Activated CD8-positive, alpha-beta memory T cell treated with anti-CD3 and anti-CD28 coated beads, Interleukin-2, amount 10 ng/mL, durations not matched to agents 7 days and 5 days (primary cell): Measurements from ENCODE around the gene DHX40. TPM values are rescaled to one million over a fixed set of nuclear protein-coding genes. Genes with fewer than 3 reads are reported as not detected.
"Not testable (repeated sequence)": the region's sequence is repeated elsewhere in the genome, so short reads cannot be mapped to it uniquely, and the experiment has no call there.

Experiments
- ATAC-seq: fragments of 150-1000 bp; cut with Tn5 transposase; one replicate; pipeline ENCODE4 v1.10.0; 2021; ENCODE audit warnings: moderate library complexity
- CTCF ChIA-PET: fragments of 350-600 bp; sonication (Branson Sonifier 250); formaldehyde crosslinking; loops from one replicate; lab custom pipeline; 2021; ENCODE audit warnings: antibody characterized with exemption; lab: Charles Lee
- DNase-seq: peaks from one replicate; pipeline ENCODE4 v3.0.0-alpha.2; 2020
- H3K27ac Mint-ChIP-seq: one replicate; pipeline ENCODE4 v1.8.0; 2021; ENCODE audit warnings: mild to moderate bottlenecking, mixed read lengths
- H3K27me3 Mint-ChIP-seq: one replicate; pipeline ENCODE4 v1.8.0; 2021; ENCODE audit warnings: mixed read lengths
- H3K36me3 Mint-ChIP-seq: one replicate; pipeline ENCODE4 v1.8.0; 2021; ENCODE audit warnings: mild to moderate bottlenecking, mixed read lengths
- H3K4me1 Mint-ChIP-seq: one replicate; pipeline ENCODE4 v1.8.0; 2021; ENCODE audit warnings: mixed read lengths
- H3K4me3 Mint-ChIP-seq: one replicate; pipeline ENCODE4 v1.8.0; 2021; ENCODE audit warnings: mild to moderate bottlenecking, moderate library complexity, mixed read lengths
- H3K9me3 Mint-ChIP-seq: one replicate; pipeline ENCODE4 v1.8.0; 2022; ENCODE audit warnings: low read depth, mixed read lengths
- total RNA-seq, 2 experiments: library from RNA; stranded (reverse); gene quantifications; one replicate each; pipeline ENCODE4 v1.2.3, GENCODE V29; 2021

The DHX40 gene
- total RNA-seq, 2 experiments from 2014 or later = 17.1 to 18.0 TPM

DNA sequence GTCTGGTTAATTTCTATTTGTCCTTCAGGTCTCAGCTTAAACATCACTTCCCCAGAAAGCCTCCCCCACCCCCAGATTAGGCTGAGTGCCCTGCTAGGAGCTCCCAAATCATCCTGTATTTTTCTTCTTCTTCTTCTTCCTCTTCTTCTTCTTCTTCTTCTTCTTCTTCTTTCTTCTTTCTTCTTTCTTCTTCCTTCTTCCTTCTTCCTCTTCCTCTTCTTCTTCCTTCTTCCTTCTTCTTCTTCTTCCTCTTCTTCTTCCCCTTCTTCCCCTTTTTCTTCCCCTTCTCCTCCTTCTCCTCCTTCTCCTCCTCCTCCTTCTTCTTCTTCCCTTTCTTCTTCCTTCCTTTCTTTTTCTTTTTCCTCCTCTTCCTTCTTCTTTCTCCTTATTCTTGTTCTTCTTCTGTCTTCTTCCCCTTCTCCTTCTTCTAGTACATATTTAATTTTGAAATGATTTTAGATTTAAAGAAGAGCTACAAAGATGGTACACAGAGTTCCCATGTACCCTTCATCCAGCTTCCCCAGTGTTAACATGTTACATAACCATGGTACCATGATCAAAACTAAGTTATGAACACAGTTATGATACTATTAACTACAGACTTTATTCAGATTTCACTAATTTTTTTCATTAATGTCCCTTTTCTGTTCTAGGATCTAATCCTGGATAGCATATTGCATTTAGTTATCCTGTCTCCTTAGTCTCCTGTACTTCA lies 27.1 kb upstream of the DHX40 start:
- no peaks in the 10 kb centered on the region for H3K36me3 Mint-ChIP-seq
- H3K4me3 Mint-ChIP-seq = no peak overlapping the region
- CTCF ChIA-PET = interaction anchor here (0.9 kb wide), 1 partner anchor 17 kb away, joined by 3 read pairs; no protein-coding TSS in a partner anchor
- ATAC-seq = no peak
- peaks cover 2% of the 10 kb centered on the region for H3K4me1 Mint-ChIP-seq
- H3K27ac Mint-ChIP-seq = no peak overlapping the region
- H3K27me3 Mint-ChIP-seq = peaks cover 27% of the 10 kb centered on the region
- no peaks in the 10 kb centered on the region for H3K9me3 Mint-ChIP-seq
- no peak for DNase-seq

DNA sequence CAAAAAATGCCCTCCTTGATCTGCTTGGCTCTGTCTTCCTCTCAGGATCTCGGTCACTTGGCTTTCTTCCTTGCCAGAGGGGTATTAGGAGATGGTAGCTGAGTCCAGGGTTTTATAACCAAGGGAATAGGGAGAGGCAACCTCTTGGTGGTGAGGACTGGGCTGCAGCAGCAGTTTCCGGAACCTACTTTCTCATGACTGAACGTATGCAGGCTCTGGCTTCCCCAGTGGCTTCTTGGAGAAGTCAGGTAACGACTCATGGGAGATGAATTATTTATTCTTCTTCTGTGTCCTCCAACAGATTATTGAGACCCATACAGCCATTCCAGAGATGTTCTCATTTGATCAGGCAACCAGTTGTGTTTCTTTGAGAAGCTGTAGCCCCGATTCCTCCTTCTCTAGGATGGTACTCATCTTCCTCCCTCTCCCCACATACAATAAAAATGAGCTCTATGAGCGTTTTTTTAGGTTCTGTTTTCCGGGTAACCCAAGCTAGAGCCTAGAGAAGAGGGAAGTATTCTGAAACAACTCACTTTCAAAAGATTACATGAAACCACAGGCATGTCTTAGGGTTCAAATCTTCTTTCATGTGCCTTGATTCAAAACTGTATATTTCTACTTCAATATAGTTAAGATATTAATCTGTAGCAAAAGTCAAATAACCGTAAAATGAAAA lies 22.3 kb upstream of the DHX40 start:
- DNase-seq (no peak), ATAC-seq (no peak)
- H3K4me1 Mint-ChIP-seq = no peaks in the 10 kb centered on the region
- H3K9me3 Mint-ChIP-seq = no peaks in the 10 kb centered on the region
- no peak overlapping the region for H3K27ac Mint-ChIP-seq
- no peak overlapping the region for H3K4me3 Mint-ChIP-seq
- CTCF ChIA-PET = interaction anchor here (0.9 kb wide), 1 partner anchor 66 kb away, joined by 3 read pairs; no protein-coding TSS in a partner anchor
- peaks cover 25% of the 10 kb centered on the region for H3K27me3 Mint-ChIP-seq
- no peaks in the 10 kb centered on the region for H3K36me3 Mint-ChIP-seq

DNA sequence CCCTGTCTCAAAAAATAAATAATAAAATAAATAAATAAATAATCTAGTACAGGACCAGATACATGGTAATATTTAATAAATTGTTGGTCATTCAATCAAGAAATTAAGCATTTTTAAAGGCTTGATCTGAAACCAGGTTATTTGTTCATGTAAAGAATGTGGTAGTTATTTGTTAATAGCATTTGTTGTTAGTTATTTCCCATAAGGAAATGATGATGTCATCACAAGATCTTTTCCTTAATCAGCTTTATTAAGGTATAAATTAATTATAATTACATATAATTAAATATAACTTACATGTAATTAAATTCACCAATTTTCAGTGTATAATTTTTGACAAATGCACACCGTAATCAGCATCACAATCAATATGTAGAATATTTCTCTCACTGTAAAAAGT lies 19.5 kb upstream of the DHX40 start:
- CTCF ChIA-PET = no interaction called here
- no peak for ATAC-seq
- DNase-seq = no peak
- peaks cover 14% of the 10 kb centered on the region for H3K27me3 Mint-ChIP-seq
- H3K4me1 Mint-ChIP-seq = no peaks in the 10 kb centered on the region
- H3K4me3 Mint-ChIP-seq = no peak overlapping the region
- no peaks in the 10 kb centered on the region for H3K9me3 Mint-ChIP-seq
- no peaks in the 10 kb centered on the region for H3K36me3 Mint-ChIP-seq
- H3K27ac Mint-ChIP-seq = no peak overlapping the region

DNA sequence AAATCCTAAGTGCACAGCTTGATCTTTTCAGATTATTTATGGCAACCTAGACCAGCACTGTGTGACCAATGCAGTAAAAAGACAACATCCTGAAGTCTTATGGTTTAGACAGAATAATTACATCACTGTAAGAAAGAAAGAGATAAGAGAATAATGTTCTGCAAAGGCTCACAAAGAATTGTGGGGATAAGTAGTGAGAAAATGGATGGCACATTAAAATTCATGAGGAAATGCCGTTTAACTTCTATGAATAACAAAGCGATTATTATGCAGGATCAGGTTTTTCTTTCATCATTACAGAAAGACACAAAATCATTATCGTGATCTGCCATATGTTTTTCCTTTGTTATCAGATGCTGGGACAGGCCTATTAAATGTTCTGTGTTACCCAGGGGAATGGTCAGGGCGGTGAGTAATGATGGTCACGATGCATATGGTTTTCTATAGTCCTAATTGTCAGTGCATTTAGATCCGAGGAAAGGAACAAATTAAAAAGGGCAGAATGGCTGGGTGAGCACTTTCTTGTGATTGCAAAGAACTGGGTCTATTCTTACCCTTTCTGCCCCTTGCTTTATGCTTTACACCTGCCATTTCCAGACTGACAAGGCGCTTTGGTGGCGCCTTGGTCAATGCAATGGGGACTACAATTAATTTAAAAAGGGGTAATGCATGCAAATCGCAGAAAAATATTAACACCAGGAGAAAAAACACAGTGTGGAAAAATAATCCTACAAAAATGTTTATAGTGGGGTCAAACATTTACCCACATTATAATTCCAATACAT lies 18.1 kb upstream of the DHX40 start:
- no peaks in the 10 kb centered on the region for H3K9me3 Mint-ChIP-seq
- no peak overlapping the region for H3K27ac Mint-ChIP-seq
- CTCF ChIA-PET = no interaction called here
- DNase-seq (no peak), ATAC-seq (no peak)
- H3K36me3 Mint-ChIP-seq = no peaks in the 10 kb centered on the region
- peaks cover 10% of the 10 kb centered on the region for H3K27me3 Mint-ChIP-seq
- H3K4me1 Mint-ChIP-seq = no peaks in the 10 kb centered on the region
- no peak overlapping the region for H3K4me3 Mint-ChIP-seq

DNA sequence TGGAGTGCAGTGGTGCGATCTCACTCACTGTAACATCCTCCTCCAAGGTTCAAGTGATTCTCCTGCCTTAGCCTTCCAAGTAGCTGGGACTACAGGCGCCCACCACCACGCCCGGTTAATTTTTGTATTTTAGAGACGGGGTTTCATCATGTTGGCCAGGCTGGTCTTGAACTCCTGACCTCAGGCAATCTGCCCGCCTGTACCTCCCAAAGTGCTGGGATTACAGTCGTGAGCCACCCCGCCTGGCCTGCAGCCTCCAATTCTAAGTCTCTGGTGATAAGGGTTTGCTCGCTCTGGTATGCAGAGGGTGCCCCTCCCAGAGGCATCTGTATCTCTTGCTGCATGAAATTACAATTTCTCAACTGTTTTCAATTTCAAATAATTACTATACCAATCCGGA lies 16.4 kb upstream of the DHX40 start:
- ATAC-seq, H3K36me3 Mint-ChIP-seq, H3K27ac Mint-ChIP-seq, DNase-seq, H3K9me3 Mint-ChIP-seq, H3K4me1 Mint-ChIP-seq, H3K27me3 Mint-ChIP-seq, H3K4me3 Mint-ChIP-seq: not testable (repeated sequence)
- CTCF ChIA-PET = interaction anchor here (1.5 to 1.7 kb wide), 2 partner anchors 11 to 28 kb away, joined by 4 to 7 read pairs; no protein-coding TSS in a partner anchor

DNA sequence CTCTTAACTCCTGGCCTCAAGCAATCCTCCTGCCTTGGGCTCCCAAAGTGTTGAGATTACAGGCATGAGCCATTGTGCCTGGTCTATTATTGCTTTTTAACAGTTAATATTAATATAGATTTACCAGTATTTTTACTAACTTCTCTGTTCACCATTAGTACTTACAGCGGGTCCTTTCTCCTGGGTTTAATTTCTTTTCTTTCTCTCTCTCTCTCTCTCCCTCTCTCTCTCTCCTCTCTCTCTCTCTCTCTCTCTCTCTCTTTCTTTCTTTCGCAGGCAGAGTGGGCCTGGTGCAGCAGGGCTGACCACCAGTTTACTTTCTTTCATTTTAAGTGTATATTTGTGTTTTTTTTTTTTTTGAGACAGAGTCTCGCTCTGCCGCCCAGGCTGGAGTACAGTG lies 14.7 kb upstream of the DHX40 start:
- Mint-ChIP-seq H3K27ac (no peak overlapping the region), H3K4me1 (no peaks in the 10 kb centered on the region), H3K9me3 (no peaks in the 10 kb centered on the region), H3K4me3 (no peak overlapping the region), H3K27me3 (peaks cover 5% of the 10 kb centered on the region), H3K36me3 (no peaks in the 10 kb centered on the region)
- CTCF ChIA-PET = interaction anchor here (1.0 to 1.7 kb wide), 3 partner anchors 9 to 29 kb away, joined by 3 to 7 read pairs (median 4); no protein-coding TSS in a partner anchor
- ATAC-seq (no peak), DNase-seq (no peak)

DNA sequence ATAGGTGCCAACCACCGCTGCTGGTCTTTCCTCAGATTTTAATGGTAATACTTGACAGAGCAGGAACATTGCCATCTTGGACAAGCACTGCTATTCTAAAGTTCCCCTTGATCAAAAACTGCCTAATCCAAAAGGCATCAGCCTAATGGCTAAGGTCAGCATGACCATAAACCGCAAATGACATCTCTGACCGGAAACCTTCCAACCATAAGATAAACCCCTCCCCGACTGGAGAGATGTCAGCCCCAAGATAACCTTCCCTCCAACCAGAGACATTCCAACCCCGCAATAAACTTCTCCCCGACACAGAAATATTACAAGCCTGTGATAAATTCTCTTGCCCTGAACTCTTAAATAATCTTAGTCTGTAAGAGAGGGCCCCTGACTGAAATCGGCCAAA lies 7.4 kb upstream of the DHX40 start:
- Mint-ChIP-seq H3K4me3 (no peak overlapping the region), H3K36me3 (no peaks in the 10 kb centered on the region), H3K4me1 (peaks cover 4% of the 10 kb centered on the region), H3K27ac (no peak overlapping the region), H3K27me3 (peaks cover 8% of the 10 kb centered on the region), H3K9me3 (no peaks in the 10 kb centered on the region)
- CTCF ChIA-PET = interaction anchor here (1.3 kb wide), 1 partner anchor 11 kb away, joined by 3 read pairs; no protein-coding TSS in a partner anchor
- DNase-seq (no peak), ATAC-seq (no peak)

DNA sequence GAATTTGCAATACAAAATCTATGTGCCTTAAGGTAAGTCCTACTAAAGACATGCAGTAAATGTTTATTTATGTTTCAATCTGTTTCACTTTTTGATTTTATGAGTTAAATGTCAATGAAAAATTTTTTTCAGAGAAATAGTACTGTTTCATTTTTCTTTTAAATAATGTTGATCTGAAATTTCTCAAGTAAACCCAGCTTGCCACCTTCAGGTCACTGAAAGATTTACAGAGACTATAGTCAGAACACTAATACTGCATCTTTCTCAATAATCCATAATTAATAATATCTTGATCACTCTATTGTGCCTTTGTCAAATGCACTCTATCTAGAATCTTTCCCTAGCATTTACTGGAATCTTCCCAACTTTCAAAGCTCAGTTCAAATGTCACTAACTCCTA lies 6.5 kb upstream of the DHX40 start:
- ATAC-seq (no peak), DNase-seq (no peak)
- no peak overlapping the region for H3K27ac Mint-ChIP-seq
- H3K9me3 Mint-ChIP-seq = no peaks in the 10 kb centered on the region
- H3K4me1 Mint-ChIP-seq = peaks cover 4% of the 10 kb centered on the region
- no peak overlapping the region for H3K4me3 Mint-ChIP-seq
- H3K27me3 Mint-ChIP-seq = peaks cover 6% of the 10 kb centered on the region
- no peaks in the 10 kb centered on the region for H3K36me3 Mint-ChIP-seq
- CTCF ChIA-PET = interaction anchor here (1.0 to 2.6 kb wide), 7 partner anchors 9 to 248 kb away, joined by 3 to 12 read pairs (median 3); no protein-coding TSS in a partner anchor

DNA sequence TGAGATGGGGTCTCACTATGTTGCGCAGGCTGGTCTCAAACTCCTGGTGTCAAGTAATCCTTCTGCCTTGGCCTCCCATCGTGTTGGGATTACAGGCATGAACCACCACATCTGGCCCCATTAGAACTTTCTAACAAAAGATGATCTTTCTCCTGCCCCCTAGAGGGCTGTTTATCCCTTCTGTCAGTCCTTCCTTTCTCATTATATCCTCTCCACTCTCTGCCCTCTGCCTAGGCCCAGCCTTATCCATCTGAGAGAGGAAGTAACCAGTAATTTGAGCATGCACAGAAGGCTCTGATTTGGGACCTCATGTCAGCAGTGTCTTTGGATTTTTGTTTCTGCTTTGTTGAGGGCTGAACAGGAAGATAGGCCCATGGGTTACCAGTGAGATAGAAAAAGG lies 4.4 kb upstream of the DHX40 start:
- no peak overlapping the region for H3K4me3 Mint-ChIP-seq
- peaks cover 2% of the 10 kb centered on the region for H3K36me3 Mint-ChIP-seq
- H3K27ac Mint-ChIP-seq = no peak overlapping the region
- peak; percentile 43 for DNase-seq
- ATAC-seq = peak; percentile 32
- H3K4me1 Mint-ChIP-seq = peaks cover 16% of the 10 kb centered on the region
- H3K27me3 Mint-ChIP-seq = peaks cover 2% of the 10 kb centered on the region
- CTCF ChIA-PET = interaction anchor here (0.7 to 2.6 kb wide), 4 partner anchors 31 to 250 kb away, joined by 3 to 12 read pairs (median 6); no protein-coding TSS in a partner anchor
- no peaks in the 10 kb centered on the region for H3K9me3 Mint-ChIP-seq

DNA sequence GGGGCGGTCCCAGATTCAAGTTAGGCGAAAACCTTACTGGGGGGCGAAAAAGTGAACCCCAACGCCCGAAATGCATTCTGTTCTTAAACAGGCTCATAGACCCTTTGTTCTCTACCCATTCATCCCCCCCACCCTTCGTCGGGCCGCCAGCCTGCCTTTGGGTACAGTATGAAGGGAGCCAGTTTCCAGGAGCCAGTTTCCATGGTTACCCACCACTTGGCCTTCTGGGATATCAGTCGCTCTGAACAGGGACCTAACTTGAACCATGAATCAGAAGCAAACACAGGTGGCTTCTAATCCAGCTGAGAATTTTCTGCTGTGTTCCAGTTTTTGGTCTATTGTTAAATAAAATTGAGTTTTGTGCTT lies 532 bp downstream of the DHX40 start:
- CTCF ChIA-PET = interaction anchor here (1.3 to 2.1 kb wide), 2 partner anchors 86 to 255 kb away, joined by 4 to 9 read pairs; no protein-coding TSS in a partner anchor

DNA sequence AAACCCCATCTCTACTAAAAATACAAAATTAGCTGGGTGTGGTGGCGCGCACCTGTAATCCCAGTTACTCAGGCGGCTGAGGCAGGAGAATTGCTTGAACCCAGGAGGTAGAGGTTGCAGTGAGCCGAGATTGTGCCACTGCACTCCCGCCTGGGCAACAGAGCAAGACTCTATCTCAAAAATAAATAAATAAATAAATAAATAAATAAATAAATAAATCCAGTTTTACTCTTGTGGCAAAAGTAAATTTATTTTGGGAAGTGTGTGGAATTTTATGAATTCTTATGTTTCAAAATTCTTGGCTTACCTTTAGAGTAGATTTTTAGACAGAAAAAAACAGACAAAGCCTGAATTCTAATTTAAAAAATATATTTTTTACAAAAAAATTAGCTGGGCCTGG lies 3.7 kb downstream of the DHX40 start:
- CTCF ChIA-PET = interaction anchor here (1.3 kb wide), 1 partner anchor 11 kb away, joined by 3 read pairs; no protein-coding TSS in a partner anchor
- H3K4me1 Mint-ChIP-seq = peaks cover 36% of the 10 kb centered on the region
- H3K27me3 Mint-ChIP-seq, DNase-seq, H3K4me3 Mint-ChIP-seq, H3K9me3 Mint-ChIP-seq, ATAC-seq, H3K27ac Mint-ChIP-seq: not testable (repeated sequence)
- peaks cover 16% of the 10 kb centered on the region for H3K36me3 Mint-ChIP-seq

More for the DNA sequence above, 532 bp downstream of the DHX40 start:
- Mint-ChIP-seq H3K4me1 (peaks cover 30% of the 10 kb centered on the region), H3K27ac (peak overlapping the region; percentile 99), H3K27me3 (no peaks in the 10 kb centered on the region), H3K36me3 (peaks cover 6% of the 10 kb centered on the region), H3K9me3 (no peaks in the 10 kb centered on the region), H3K4me3 (peak overlapping the region; percentile 99)
- ATAC-seq = peak; percentile 72
- peak; percentile 78 for DNase-seq

DNA sequence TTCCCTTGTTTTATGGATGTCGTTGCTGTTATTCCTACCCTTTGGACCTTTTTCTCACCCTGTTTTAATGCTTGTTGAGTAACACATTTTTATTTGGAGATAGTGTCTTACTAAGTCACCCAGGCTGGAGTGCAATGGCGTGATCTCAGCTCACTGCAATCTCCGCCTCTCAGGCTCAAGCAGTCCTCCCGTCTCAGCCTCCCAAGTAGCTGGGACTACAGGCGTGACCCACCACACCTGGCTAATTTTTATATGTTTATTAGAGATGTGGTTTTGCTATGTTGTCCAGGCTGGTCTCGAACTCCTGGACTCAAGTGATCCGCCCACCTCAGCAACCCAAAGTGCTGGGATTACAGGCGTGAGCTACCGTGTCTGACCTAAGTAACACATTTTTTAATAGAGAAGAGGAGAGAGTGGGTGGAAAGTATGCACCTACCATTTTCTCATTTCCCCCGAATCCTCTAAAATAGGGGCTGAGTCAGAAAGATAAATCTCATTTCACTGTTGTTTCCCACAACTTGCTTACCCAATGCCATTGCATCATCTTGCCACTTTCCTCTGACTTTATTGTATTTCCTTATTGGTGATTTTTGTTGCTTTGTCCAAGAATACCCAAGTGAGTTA lies 7.0 kb downstream of the DHX40 start:
- H3K27ac Mint-ChIP-seq = peak overlapping the region; percentile 62
- DNase-seq = no peak
- H3K27me3 Mint-ChIP-seq = no peaks in the 10 kb centered on the region
- peaks cover 16% of the 10 kb centered on the region for H3K36me3 Mint-ChIP-seq
- peaks cover 11% of the 10 kb centered on the region for H3K4me1 Mint-ChIP-seq
- H3K4me3 Mint-ChIP-seq = no peak overlapping the region
- CTCF ChIA-PET = no interaction called here
- no peaks in the 10 kb centered on the region for H3K9me3 Mint-ChIP-seq
- peak; percentile 45 for ATAC-seq

DNA sequence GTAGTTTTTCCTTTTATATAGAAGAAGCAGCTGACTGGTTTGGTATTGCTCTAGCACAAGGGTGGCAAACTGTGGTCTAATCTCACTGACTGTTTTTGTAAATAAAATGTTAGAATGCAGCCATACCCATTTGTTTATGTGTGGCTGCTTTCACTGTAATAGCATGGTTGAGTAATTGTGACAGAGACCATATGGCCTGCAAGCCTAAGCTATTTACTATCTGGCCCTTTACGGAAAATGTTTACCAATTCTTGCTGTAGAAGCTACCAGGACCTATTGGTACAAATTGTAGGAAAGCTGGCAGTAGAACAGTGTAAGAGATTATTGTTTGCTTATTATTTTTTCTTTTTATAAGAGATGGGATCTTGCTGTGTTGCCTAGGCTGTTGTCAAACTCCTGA lies 18.8 kb downstream of the DHX40 start:
- CTCF ChIA-PET, H3K4me1 Mint-ChIP-seq, H3K27ac Mint-ChIP-seq, DNase-seq, H3K4me3 Mint-ChIP-seq, ATAC-seq, H3K9me3 Mint-ChIP-seq, H3K27me3 Mint-ChIP-seq, H3K36me3 Mint-ChIP-seq: not testable (repeated sequence)
